ENCODE measurements around the gene FAHD1. TPM values are rescaled to one million over a fixed set of nuclear protein-coding genes. Genes with fewer than 3 reads are reported as not detected.

FAHD1 gene
- polyA plus RNA-seq, 1 experiment, result 35.2 TPM

- ChIA-PET POLR2A (interaction anchor here (1.3 kb wide), 1 partner anchor 107 kb away, joined by 4 read pairs; the partner anchor contains the start of gene RPS2), CTCF (interaction anchor here (0.6 to 2.4 kb wide), 4 partner anchors 9 to 152 kb away, joined by 3 to 14 read pairs (median 3); partner anchors contain the start of gene MAPK8IP3)
- Histone ChIP-seq H3K27me3 (ENCODE audit: control insufficient read depth, insufficient read depth, low read length) (peaks cover 45% of the 10 kb centered on the region), H3K4me3 (ENCODE audit: low read depth, low read length) (no peak overlapping the region), H3K27ac (ENCODE audit: low read depth, low read length) (no peak overlapping the region), H3K9me3 (ENCODE audit: control insufficient read depth, insufficient read depth, low read length) (no peaks in the 10 kb centered on the region)
- no peak for DNase-seq (ENCODE audit: low read depth, low spot score)
- TF ChIP-seq CTCF (IDR thresholded peaks at IDR 0.05; ENCODE audit: low read depth, low read length), result no peak
Measured at GRCh38 chr16:1857433-1858097, 30.6 kb downstream of the FAHD1 start.

- DNase-seq (ENCODE audit: low read depth, low spot score), result no peak
- Histone ChIP-seq H3K4me3 (ENCODE audit: low read depth, low read length) (no peak overlapping the region), H3K27ac (ENCODE audit: low read depth, low read length) (no peak overlapping the region), H3K9me3 (ENCODE audit: control insufficient read depth, insufficient read depth, low read length) (no peaks in the 10 kb centered on the region), H3K27me3 (ENCODE audit: control insufficient read depth, insufficient read depth, low read length) (peaks cover 44% of the 10 kb centered on the region)
- ChIA-PET POLR2A (interaction anchor here (1.3 kb wide), 1 partner anchor 106 kb away, joined by 4 read pairs; the partner anchor contains the start of gene RPS2), CTCF (interaction anchor here (0.6 to 2.4 kb wide), 3 partner anchors 9 to 71 kb away, joined by 3 to 14 read pairs (median 3); no protein-coding TSS in a partner anchor)
- TF ChIP-seq CTCF (IDR thresholded peaks at IDR 0.05; ENCODE audit: low read depth, low read length), result no peak
Measured at GRCh38 chr16:1858189-1858865, 31.3 kb downstream of the FAHD1 start.

- no peak for DNase-seq (ENCODE audit: low read depth, low spot score)
- no peak for TF ChIP-seq CTCF (IDR thresholded peaks at IDR 0.05; ENCODE audit: low read depth, low read length)
- Histone ChIP-seq H3K27ac (ENCODE audit: low read depth, low read length) (no peak overlapping the region), H3K27me3 (ENCODE audit: control insufficient read depth, insufficient read depth, low read length) (peaks cover 41% of the 10 kb centered on the region), H3K9me3 (ENCODE audit: control insufficient read depth, insufficient read depth, low read length) (no peaks in the 10 kb centered on the region), H3K4me3 (ENCODE audit: low read depth, low read length) (no peak overlapping the region)
- ChIA-PET POLR2A (no interaction called here), CTCF (interaction anchor here (8.4 kb wide), 1 partner anchor 71 kb away, joined by 83 read pairs; no protein-coding TSS in a partner anchor)
Measured at GRCh38 chr16:1859650-1860049, 32.6 kb downstream of the FAHD1 start.

GRCh38 chr16:1861730-1862129 lies 34.7 kb downstream of the FAHD1 start:
- H3K4me3 ChIP-seq (ENCODE audit: low read depth, low read length), result no peak overlapping the region
- no peak overlapping the region for H3K27ac ChIP-seq (ENCODE audit: low read depth, low read length)
- DNase-seq (ENCODE audit: low read depth, low spot score), result no peak
- H3K27me3 ChIP-seq (ENCODE audit: control insufficient read depth, insufficient read depth, low read length), result peaks cover 38% of the 10 kb centered on the region
- TF ChIP-seq CTCF (IDR thresholded peaks at IDR 0.05; ENCODE audit: low read depth, low read length), result no peak
- ChIA-PET POLR2A (no interaction called here), CTCF (interaction anchor here (1.1 to 8.4 kb wide), 3 partner anchors 20 to 69 kb away, joined by 3 to 83 read pairs (median 4); no protein-coding TSS in a partner anchor)
- H3K9me3 ChIP-seq (ENCODE audit: control insufficient read depth, insufficient read depth, low read length), result no peaks in the 10 kb centered on the region

- CTCF ChIA-PET, result interaction anchor here (0.6 to 8.4 kb wide), 5 partner anchors 12 to 165 kb away, joined by 3 to 83 read pairs (median 4); partner anchors contain the start of gene NHERF2
- POLR2A ChIA-PET, result interaction anchor here (0.6 kb wide), 1 partner anchor 214 kb away, joined by 5 read pairs; no protein-coding TSS in a partner anchor
- peaks cover 32% of the 10 kb centered on the region for H3K27me3 ChIP-seq (ENCODE audit: control insufficient read depth, insufficient read depth, low read length)
Measured at GRCh38 chr16:1862394-1862793, 35.4 kb downstream of the FAHD1 start.

More at GRCh38 chr16:1862394-1862793, 35.4 kb downstream of the FAHD1 start:
- no peak for TF ChIP-seq CTCF (IDR thresholded peaks at IDR 0.05; ENCODE audit: low read depth, low read length)
- H3K9me3 ChIP-seq (ENCODE audit: control insufficient read depth, insufficient read depth, low read length), result no peaks in the 10 kb centered on the region
- DNase-seq (ENCODE audit: low read depth, low spot score), result no peak
- H3K4me3 ChIP-seq (ENCODE audit: low read depth, low read length), result no peak overlapping the region
- no peak overlapping the region for H3K27ac ChIP-seq (ENCODE audit: low read depth, low read length)
